Stimulated activated CD4-positive, alpha-beta T cell treated with anti-CD3 and anti-CD28 coated beads, Interleukin-2, amount 100 ng/mL, for 24 hours (primary cell): Measurements from ENCODE around the gene ZC3H11A.
"Not testable (repeated sequence)": the region's sequence is repeated elsewhere in the genome, so short reads cannot be mapped to it uniquely, and the experiment has no call there.

ENCODE experiments used
- DNase-seq, 2 donors: peaks; one replicate each; pipeline ENCODE4 v3.0.0-alpha.2; 2020

ZC3H11A gene

GRCh38 chr1:203789966-203790365 is 5.5 kb upstream of the ZC3H11A start:
- DNase-seq, result no peak

- DNase-seq, result no peak
Observed at GRCh38 chr1:203791498-203791897, 3.9 kb upstream of the ZC3H11A start.

GRCh38 chr1:203792486-203792885 is 2.9 kb upstream of the ZC3H11A start:
- DNase-seq, result no peak

- DNase-seq, result not testable (repeated sequence)
Observed at GRCh38 chr1:203793561-203793960, 1.9 kb upstream of the ZC3H11A start.

GRCh38 chr1:203794764-203795440 is 521 bp upstream of the ZC3H11A start:
- DNase-seq, result no peak

GRCh38 chr1:203796236-203796605 is 798 bp downstream of the ZC3H11A start:
- DNase-seq, result peak; percentile 39 to 43

GRCh38 chr1:203797216-203797615 is 1.8 kb downstream of the ZC3H11A start:
- DNase-seq, result no peak

GRCh38 chr1:203797948-203798655 is 2.7 kb downstream of the ZC3H11A start:
- no peak for DNase-seq

- no peak for DNase-seq
Observed at GRCh38 chr1:203799157-203799556, 3.7 kb downstream of the ZC3H11A start.

GRCh38 chr1:203799971-203800370 is 4.5 kb downstream of the ZC3H11A start:
- no peak for DNase-seq

GRCh38 chr1:203805689-203806088 is 10.3 kb downstream of the ZC3H11A start:
- DNase-seq, result no peak

- no peak for DNase-seq
Observed at GRCh38 chr1:203807196-203807595, 11.8 kb downstream of the ZC3H11A start.

- DNase-seq, result no peak
Observed at GRCh38 chr1:203813581-203814341, 18.3 kb downstream of the ZC3H11A start.

GRCh38 chr1:203818399-203818798 is 23.0 kb downstream of the ZC3H11A start:
- no peak for DNase-seq

- DNase-seq, result no peak
Observed at GRCh38 chr1:203823306-203823705, 27.9 kb downstream of the ZC3H11A start.

- no peak for DNase-seq
Observed at GRCh38 chr1:203826175-203826574, 30.8 kb downstream of the ZC3H11A start.

GRCh38 chr1:203828002-203828401 is 32.6 kb downstream of the ZC3H11A start:
- DNase-seq, result no peak

GRCh38 chr1:203828503-203828902 is 33.1 kb downstream of the ZC3H11A start:
- DNase-seq, result no peak

GRCh38 chr1:203829247-203829646 is 33.8 kb downstream of the ZC3H11A start:
- DNase-seq, result not testable (repeated sequence)

GRCh38 chr1:203835476-203835875 is 40.1 kb downstream of the ZC3H11A start:
- no peak for DNase-seq

- no peak for DNase-seq
Observed at GRCh38 chr1:203839081-203839480, 43.7 kb downstream of the ZC3H11A start.

GRCh38 chr1:203840208-203840808 is 44.9 kb downstream of the ZC3H11A start:
- no peak for DNase-seq

GRCh38 chr1:203842559-203842876 is 47.1 kb downstream of the ZC3H11A start:
- no peak for DNase-seq

GRCh38 chr1:203843435-203843834 is 48.0 kb downstream of the ZC3H11A start:
- DNase-seq, result no peak
